HEK293 (cell line): ENCODE results near the gene SRPRB.

Experiments used
- CTCF ChIP-seq: fragments of 450-650 bp; formaldehyde crosslinking; IDR thresholded peaks from 2 replicates; pipeline ENCODE4 v1.5.1; 2016; ENCODE audit warnings: missing biosample characterization, missing genetic modification characterization
- ELK4 ChIP-seq: IDR thresholded peaks from 2 replicates; pipeline ENCODE4 v1.6.1; 2011; ENCODE audit warnings: mild to moderate bottlenecking, low read depth, low read length, borderline replicate concordance
- FEZF1 ChIP-seq: fragments of 450-650 bp; formaldehyde crosslinking; IDR thresholded peaks from 2 replicates; pipeline ENCODE4 v1.5.1; 2016; ENCODE audit warnings: missing biosample characterization, missing genetic modification characterization
- KLF16 ChIP-seq: fragments of 450-650 bp; formaldehyde crosslinking; IDR thresholded peaks from 2 replicates; pipeline ENCODE4 v1.5.1; 2017; ENCODE audit warnings: missing biosample characterization, missing genetic modification characterization
- PRDM6 ChIP-seq: fragments of 450-650 bp; formaldehyde crosslinking; IDR thresholded peaks from 2 replicates; pipeline ENCODE4 v1.5.1; 2017; ENCODE audit warnings: missing biosample characterization, missing genetic modification characterization
- ZBTB20 ChIP-seq: fragments of 450-650 bp; formaldehyde crosslinking; IDR thresholded peaks from 2 replicates; pipeline ENCODE4 v1.5.1; 2016; ENCODE audit warnings: missing biosample characterization, missing genetic modification characterization
- ZBTB48 ChIP-seq: fragments of 450-650 bp; formaldehyde crosslinking; IDR thresholded peaks from 2 replicates; pipeline ENCODE4 v1.5.1; 2016; ENCODE audit warnings: missing biosample characterization, missing genetic modification characterization
- ZNF140 ChIP-seq: fragments of 450-650 bp; formaldehyde crosslinking; IDR thresholded peaks from 2 replicates; pipeline ENCODE4 v1.5.1; 2016; ENCODE audit warnings: missing biosample characterization, missing genetic modification characterization
- ZNF24 ChIP-seq: fragments of 450-650 bp; formaldehyde crosslinking; IDR thresholded peaks from 2 replicates; pipeline ENCODE4 v1.5.1; 2016; ENCODE audit warnings: missing biosample characterization, missing genetic modification characterization
- ZNF26 ChIP-seq: fragments of 450-650 bp; formaldehyde crosslinking; IDR thresholded peaks from 2 replicates; pipeline ENCODE4 v1.5.1; 2016; ENCODE audit warnings: missing biosample characterization, missing genetic modification characterization
- ZNF274 ChIP-seq, 2 experiments: fragments of 200-500 bp in 1 of 2; fragments of 450-650 bp in 1 of 2; sonication (Bioruptor generic) in 1 of 2; formaldehyde crosslinking in 1 of 2; IDR thresholded peaks; 2 replicates each; pipeline versions ENCODE4 v1.5.1 to v1.6.1; 2014 to 2016; ENCODE audit warnings: borderline replicate concordance in 1 of 2, inconsistent platforms in 1 of 2, low read length in 1 of 2, missing biosample characterization in 1 of 2, missing genetic modification characterization in 1 of 2
- ZNF398 ChIP-seq: fragments of 450-650 bp; formaldehyde crosslinking; IDR thresholded peaks from 2 replicates; pipeline ENCODE4 v1.5.1; 2017; ENCODE audit warnings: missing biosample characterization, missing genetic modification characterization
- ZNF580 ChIP-seq: fragments of 450-650 bp; formaldehyde crosslinking; IDR thresholded peaks from 2 replicates; pipeline ENCODE4 v1.5.1; 2016; ENCODE audit warnings: missing biosample characterization, missing genetic modification characterization
- ZNF792 ChIP-seq: fragments of 450-650 bp; formaldehyde crosslinking; IDR thresholded peaks from 2 replicates; pipeline ENCODE4 v1.5.1; 2016; ENCODE audit warnings: missing biosample characterization, missing genetic modification characterization

GRCh38 chr3:133758568-133758928 is 47.1 kb upstream of the SRPRB start:
- TF ChIP-seq ZNF26 (no peak), ZNF24 (tag by site-specific recombination) (no peak), ZNF580 (tag by site-specific recombination) (no peak), CTCF (tag by site-specific recombination) (no peak), FEZF1 (tag by site-specific recombination) (no peak), ELK4 (no peak), KLF16 (tag by site-specific recombination) (no peak), ZBTB48 (tag by site-specific recombination) (no peak), ZNF274 (IDR thresholded peaks at IDR 0.05; ENCODE audit: low read length) (no peak), ZNF274 (tag by site-specific recombination; IDR thresholded peaks at IDR 0.05; ENCODE audit: borderline replicate concordance) (no peak), ZBTB20 (tag by site-specific recombination) (no peak), ZNF398 (no peak), PRDM6 (no peak), ZNF792 (no peak), ZNF140 (tag by site-specific recombination) (no peak)
